Renal pelvis (tissue), 4 donors: ENCODE results near the gene DUSP3. TPM values are rescaled to one million over a fixed set of nuclear protein-coding genes. Genes with fewer than 3 reads are reported as not detected.

ENCODE experiments used
- DNase-seq: peaks from one replicate; pipeline ENCODE4 v3.0.0-alpha.2; 2013
- polyA plus RNA-seq, 3 donors: library from polyadenylated mRNA; unstranded; fragments of 120-200 nt; gene quantifications; one replicate each; pipeline ENCODE4 v1.2.1, GENCODE V29; 2013; ENCODE audit not compliant: insufficient read length in 3 of 3

Gene DUSP3
- polyA plus RNA-seq, 3 donors: 58.0 to 59.0 (median 58.2) TPM

GRCh38 chr17:43741636-43742035, 37.1 kb downstream of the DUSP3 start:
- no peak for DNase-seq

GRCh38 chr17:43740541-43740940, 38.2 kb downstream of the DUSP3 start:
- DNase-seq: no peak

GRCh38 chr17:43737722-43738121, 41.1 kb downstream of the DUSP3 start:
- no peak for DNase-seq

- no peak for DNase-seq
Measured at GRCh38 chr17:43736389-43736788, 42.4 kb downstream of the DUSP3 start.

- no peak for DNase-seq
Measured at GRCh38 chr17:43734376-43734775, 44.4 kb downstream of the DUSP3 start.

- DNase-seq: no peak
Measured at GRCh38 chr17:43733956-43734355, 44.8 kb downstream of the DUSP3 start.

GRCh38 chr17:43732958-43733357, 45.8 kb downstream of the DUSP3 start:
- no peak for DNase-seq

GRCh38 chr17:43728081-43728480, 50.7 kb downstream of the DUSP3 start:
- no peak for DNase-seq

GRCh38 chr17:43723697-43724359, 54.9 kb downstream of the DUSP3 start:
- no peak for DNase-seq

- DNase-seq: no peak
Measured at GRCh38 chr17:43722870-43723665, 55.7 kb downstream of the DUSP3 start.

GRCh38 chr17:43722269-43722619, 56.5 kb downstream of the DUSP3 start:
- no peak for DNase-seq

GRCh38 chr17:43721537-43722268, 57.1 kb downstream of the DUSP3 start:
- DNase-seq: no peak

- peak; percentile 71 for DNase-seq
Measured at GRCh38 chr17:43720311-43721060, 58.3 kb downstream of the DUSP3 start.

- DNase-seq: no peak
Measured at GRCh38 chr17:43719578-43719977, 59.2 kb downstream of the DUSP3 start.

GRCh38 chr17:43718544-43718943, 60.2 kb downstream of the DUSP3 start:
- no peak for DNase-seq

GRCh38 chr17:43717913-43718312, 60.9 kb downstream of the DUSP3 start:
- DNase-seq: no peak

Other genes starting within 250 kb of the DUSP3 start
- gene ETV4, start 232.6 kb downstream of the DUSP3 start, polyA plus RNA-seq: 10 to 100 TPM; 39.7 to 49.8 (median 43.7) TPM
- gene MEOX1, start 117.1 kb downstream of the DUSP3 start, polyA plus RNA-seq: 10 to 100 TPM in 2 of 3 donors, 1 to 10 TPM in 1; 5.8 to 16.1 (median 15.8) TPM
- gene SOST, start 20.2 kb downstream of the DUSP3 start, polyA plus RNA-seq: 10 to 100 TPM; 51.8 to 59.3 (median 58.2) TPM
- gene CFAP97D1, start 1.5 kb upstream of the DUSP3 start, polyA plus RNA-seq: under 1 TPM; 0.06 to 0.15 (median 0.10) TPM
- gene MPP3, start 54.2 kb upstream of the DUSP3 start, polyA plus RNA-seq: 10 to 100 TPM in 2 of 3 donors, 1 to 10 TPM in 1; 7.4 to 13.1 (median 12.6) TPM
- 1 to 10 TPM in 2 of 3 donors, under 1 TPM in 1; 0.83 to 1.6 (median 1.2) TPM for gene CD300LG, start 68.2 kb upstream of the DUSP3 start, polyA plus RNA-seq
- gene MPP2, start 128.6 kb upstream of the DUSP3 start, polyA plus RNA-seq: 1 to 10 TPM; 7.4 to 8.0 (median 7.9) TPM
- gene PPY, start 163.5 kb upstream of the DUSP3 start, polyA plus RNA-seq: under 1 TPM; 0.19 to 0.78 (median 0.52) TPM
- under 1 TPM; 0.19 to 0.45 (median 0.30) TPM for gene PYY, start 175.0 kb upstream of the DUSP3 start, polyA plus RNA-seq
- gene NAGS, start 225.6 kb upstream of the DUSP3 start, polyA plus RNA-seq: 1 to 10 TPM; 3.4 to 3.8 (median 3.6) TPM
- 10 to 100 TPM; 41.7 to 50.5 (median 47.0) TPM for gene TMEM101, start 236.0 kb upstream of the DUSP3 start, polyA plus RNA-seq